A549 (cell line): Measurements from ENCODE around the gene CLDN1. TPM values are rescaled to one million over a fixed set of nuclear protein-coding genes. Genes with fewer than 3 reads are reported as not detected.

ENCODE experiments used
- ATAC-seq, 2 experiments: fragments of 200-7000 bp in 1 of 2; fragments of >200 bp in 1 of 2; cut with Nextera tagmentation in 1 of 2; cut with Tn5 transposase in 1 of 2; 3 replicates each; pipeline versions ENCODE4 v1.8.0 to v1.9.1; 2018 to 2020; ENCODE audit warnings: mild to moderate bottlenecking in 1 of 2, moderate library complexity in 1 of 2
- CTCF ChIA-PET: fragments of 300-600 bp; sonication (Branson Sonifier 250); formaldehyde crosslinking; extraction: SDS; loops from one replicate; lab custom pipeline; 2021; ENCODE audit warnings: antibody characterized with exemption, inconsistent platforms; lab: Yijun Ruan, JAX
- POLR2A ChIA-PET: fragments of 350-600 bp; formaldehyde crosslinking; extraction: SDS; loops from one replicate; lab custom pipeline; 2021; ENCODE audit warnings: antibody characterized with exemption, inconsistent platforms; lab: Yijun Ruan, JAX
- DNase-seq, 2 experiments: peaks; one replicate each; pipeline versions ENCODE4 v3.0.0 to v3.0.0-alpha.2; 2011 to 2016; ENCODE audit warnings: low read depth in 1 of 2, low spot score in 1 of 2
- FAIRE-seq: peaks from 2 replicates; lab custom pipeline; 2011; peaks lifted over from hg19 to GRCh38; lab: Jason Lieb, UNC
- H3K27ac ChIP-seq, 2 experiments: fragments of >200 bp; sonication (Bioruptor Twin); formaldehyde crosslinking; 3 replicates each; pipeline ENCODE4 v1.5.1; 2016 to 2017
- H3K4me1 ChIP-seq: fragments of >200 bp; sonication (Bioruptor Twin); formaldehyde crosslinking; 3 replicates; pipeline ENCODE4 v1.6.1; 2016
- H3K4me2 ChIP-seq: fragments of >200 bp; sonication (Bioruptor Twin); formaldehyde crosslinking; 3 replicates; pipeline ENCODE4 v1.6.1; 2016
- H3K4me3 ChIP-seq: fragments of >200 bp; sonication (Bioruptor Twin); formaldehyde crosslinking; 3 replicates; pipeline ENCODE4 v1.5.1; 2016
- H3K9me3 ChIP-seq: fragments of >200 bp; sonication (Bioruptor Twin); formaldehyde crosslinking; 3 replicates; pipeline ENCODE4 v1.6.1; 2016
- BCL3 ChIP-seq: fragments of >200 bp; sonication (Bioruptor Twin); formaldehyde crosslinking; IDR thresholded peaks from 3 replicates; pipeline ENCODE4 v1.6.1; 2016
- EP300 ChIP-seq, 2 experiments: fragments of >200 bp; sonication (Bioruptor Twin); formaldehyde crosslinking; IDR thresholded peaks; 2 replicates in 1 of 2; 3 replicates in 1 of 2; pipeline ENCODE4 v1.6.1; 2016 to 2017
- ESRRA ChIP-seq: fragments of 150-350 bp; IDR thresholded peaks from 2 replicates; pipeline ENCODE4 v1.6.1; 2014; ENCODE audit warnings: mild to moderate bottlenecking, low read length, borderline replicate concordance
- HDAC2 ChIP-seq: fragments of 200-600 bp; sonication (generic); IDR thresholded peaks from 2 replicates; pipeline ENCODE4 v1.6.1; 2016
- HEYL ChIP-seq: fragments of 250-450 bp; sonication (Bioruptor Pico); IDR thresholded peaks from 2 replicates; pipeline ENCODE4 v1.8.0; 2021; ENCODE audit warnings: mild to moderate bottlenecking, moderate library complexity
- KDM1A ChIP-seq: fragments of 200-600 bp; sonication (generic); IDR thresholded peaks from 2 replicates; pipeline ENCODE4 v1.6.1; 2016; ENCODE audit warnings: low read depth, mild to moderate bottlenecking
- MAFK ChIP-seq: fragments of 450-650 bp; IDR thresholded peaks from 2 replicates; pipeline ENCODE4 v1.6.1; 2014; ENCODE audit not compliant: partially characterized antibody
- MAX ChIP-seq: IDR thresholded peaks from 2 replicates; pipeline ENCODE4 v1.6.1; 2012
- MAZ ChIP-seq: fragments of 150-350 bp; IDR thresholded peaks from 2 replicates; pipeline ENCODE4 v1.6.1; 2014; ENCODE audit warnings: antibody characterized with exemption, low read depth, low read length, borderline replicate concordance
- MYC ChIP-seq: IDR thresholded peaks from 2 replicates; pipeline ENCODE4 v1.6.1; 2012; ENCODE audit warnings: mild to moderate bottlenecking, inconsistent platforms, low read length, improper control_type of control experiment, borderline replicate concordance
- NFE2L2 ChIP-seq: fragments of 150-350 bp; conservative IDR thresholded peaks from 2 replicates; pipeline ENCODE4 v1.6.1; 2014; ENCODE audit warnings: low read length
- POLR2AphosphoS2 ChIP-seq: conservative IDR thresholded peaks from 2 replicates; pipeline ENCODE4 v1.6.1; 2012; ENCODE audit warnings: low read length, improper control_type of control experiment, inconsistent platforms
- RARB ChIP-seq: fragments of 250-450 bp; sonication (Bioruptor Pico); IDR thresholded peaks from 2 replicates; pipeline ENCODE4 v1.8.0; 2021; ENCODE audit warnings: mild to moderate bottlenecking, moderate library complexity
- SMC3 ChIP-seq: fragments of >200 bp; sonication (Bioruptor Twin); formaldehyde crosslinking; IDR thresholded peaks from 3 replicates; pipeline ENCODE4 v1.6.1; 2018; ENCODE audit warnings: inconsistent platforms
- SREBF2 ChIP-seq: fragments of 450-650 bp; IDR thresholded peaks from 2 replicates; pipeline ENCODE4 v1.6.1; 2014; ENCODE audit warnings: mild to moderate bottlenecking, moderate library complexity
- TFCP2L1 ChIP-seq: fragments of 250-450 bp; sonication (Bioruptor Pico); IDR thresholded peaks from 2 replicates; pipeline ENCODE4 v1.5.0; 2021; ENCODE audit warnings: mild to moderate bottlenecking
- ZC3H11A ChIP-seq: fragments of 450-650 bp; IDR thresholded peaks from 2 replicates; pipeline ENCODE4 v1.6.1; 2014; ENCODE audit warnings: antibody characterized with exemption, mild to moderate bottlenecking
- ZSCAN20 ChIP-seq: fragments of 250-450 bp; sonication (Bioruptor Pico); IDR thresholded peaks from 2 replicates; pipeline ENCODE4 v1.8.0; 2022; ENCODE audit warnings: mild to moderate bottlenecking, moderate library complexity
- WGBS: methylation state at CpG from one replicate; pipeline ENCODE4 v1.1.6; 2017; ENCODE audit errors: missing lambda C conversion rate; 5-methylcytosine and 5-hydroxymethylcytosine counted together
- polyA plus RNA-seq, 4 experiments: library from polyadenylated mRNA; depleted of rRNA in 3 of 4; stranded (reverse); fragments of >200 nt; fragmentation: RNase III in 1 of 4; extraction: RNeasy Plus Mini Kit Qiagen cat#74134 plus additional on column Dnase treatment in 1 of 4; gene quantifications; 2 replicates in 3 of 4; 3 replicates in 1 of 4; pipeline ENCODE4 v1.2.3, GENCODE V29; 2011 to 2017
- TF ChIP-seq, protein P1 (sequence below): fragments of 200-600 bp; sonication (generic); IDR thresholded peaks from 2 replicates; pipeline ENCODE4 v1.6.1; 2016; ENCODE audit warnings: antibody characterized with exemption, mild to moderate bottlenecking, moderate library complexity
- TF ChIP-seq, protein P2 (sequence below): fragments of 250-450 bp; sonication (Bioruptor Pico); IDR thresholded peaks from 2 replicates; pipeline ENCODE4 v1.5.0; 2020; ENCODE audit warnings: low read depth, mild to moderate bottlenecking, moderate library complexity
- TF ChIP-seq, protein P3 (sequence below): fragments of 450-650 bp; IDR thresholded peaks from 2 replicates; pipeline ENCODE4 v1.6.1; 2014; ENCODE audit warnings: antibody characterized with exemption
- TF ChIP-seq, protein P4 (sequence below): fragments of 150-350 bp; IDR thresholded peaks from 2 replicates; pipeline ENCODE4 v1.6.1; 2014; ENCODE audit warnings: low read depth, mild to moderate bottlenecking, low read length

The CLDN1 gene
- polyA plus RNA-seq, 2 of the 4 experiments (the other 2 are of a cell fraction), result 33.7 to 142 TPM

DNA sequence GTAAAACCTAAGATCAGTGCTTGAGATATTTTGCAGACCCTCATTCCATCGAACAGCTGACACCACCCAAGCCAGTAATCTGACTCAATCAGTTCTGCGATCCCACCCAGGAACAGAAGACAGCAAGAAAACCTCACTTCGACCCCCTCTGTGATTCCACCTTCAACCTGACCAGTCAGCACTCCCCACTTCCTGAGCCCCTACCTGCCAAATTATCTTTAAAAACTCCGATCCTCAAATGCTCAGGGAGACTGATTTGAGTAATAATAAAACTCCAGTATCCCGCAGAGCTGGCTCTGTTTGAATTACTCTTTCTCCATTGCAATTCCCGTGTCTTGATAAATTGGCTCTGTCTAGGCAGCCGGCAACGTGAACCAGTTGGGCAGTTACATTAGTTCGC lies 40.0 kb upstream of the CLDN1 start (continued):
- TF ChIP-seq, protein P1, sequence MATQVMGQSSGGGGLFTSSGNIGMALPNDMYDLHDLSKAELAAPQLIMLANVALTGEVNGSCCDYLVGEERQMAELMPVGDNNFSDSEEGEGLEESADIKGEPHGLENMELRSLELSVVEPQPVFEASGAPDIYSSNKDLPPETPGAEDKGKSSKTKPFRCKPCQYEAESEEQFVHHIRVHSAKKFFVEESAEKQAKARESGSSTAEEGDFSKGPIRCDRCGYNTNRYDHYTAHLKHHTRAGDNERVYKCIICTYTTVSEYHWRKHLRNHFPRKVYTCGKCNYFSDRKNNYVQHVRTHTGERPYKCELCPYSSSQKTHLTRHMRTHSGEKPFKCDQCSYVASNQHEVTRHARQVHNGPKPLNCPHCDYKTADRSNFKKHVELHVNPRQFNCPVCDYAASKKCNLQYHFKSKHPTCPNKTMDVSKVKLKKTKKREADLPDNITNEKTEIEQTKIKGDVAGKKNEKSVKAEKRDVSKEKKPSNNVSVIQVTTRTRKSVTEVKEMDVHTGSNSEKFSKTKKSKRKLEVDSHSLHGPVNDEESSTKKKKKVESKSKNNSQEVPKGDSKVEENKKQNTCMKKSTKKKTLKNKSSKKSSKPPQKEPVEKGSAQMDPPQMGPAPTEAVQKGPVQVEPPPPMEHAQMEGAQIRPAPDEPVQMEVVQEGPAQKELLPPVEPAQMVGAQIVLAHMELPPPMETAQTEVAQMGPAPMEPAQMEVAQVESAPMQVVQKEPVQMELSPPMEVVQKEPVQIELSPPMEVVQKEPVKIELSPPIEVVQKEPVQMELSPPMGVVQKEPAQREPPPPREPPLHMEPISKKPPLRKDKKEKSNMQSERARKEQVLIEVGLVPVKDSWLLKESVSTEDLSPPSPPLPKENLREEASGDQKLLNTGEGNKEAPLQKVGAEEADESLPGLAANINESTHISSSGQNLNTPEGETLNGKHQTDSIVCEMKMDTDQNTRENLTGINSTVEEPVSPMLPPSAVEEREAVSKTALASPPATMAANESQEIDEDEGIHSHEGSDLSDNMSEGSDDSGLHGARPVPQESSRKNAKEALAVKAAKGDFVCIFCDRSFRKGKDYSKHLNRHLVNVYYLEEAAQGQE, result no peak
- TF ChIP-seq POLR2AphosphoS2, result no peak
- TF ChIP-seq SREBF2, result no peak
- TF ChIP-seq MAFK, result no peak

GRCh38 chr3:190361791-190362190 lies 39.5 kb upstream of the CLDN1 start:
- Histone ChIP-seq H3K4me3 (no peak overlapping the region), H3K27ac (no peak overlapping the region), H3K4me1 (no peaks in the 10 kb centered on the region; the same call in 2 of the 3 replicates), H3K9me3 (no peaks in the 10 kb centered on the region), H3K4me2 (no peak overlapping the region)
- ChIA-PET POLR2A (no interaction called here), CTCF (interaction anchor here (1.4 kb wide), 1 partner anchor 22 kb away, joined by 4 read pairs; no protein-coding TSS in a partner anchor)
- WGBS, result 100% methylated on average over 1 of the region's 1 CpG
- FAIRE-seq, result no peak
- TF ChIP-seq MYC (no peak), BCL3 (no peak), KDM1A (no peak), MAZ (no peak), HDAC2 (no peak), ZC3H11A (no peak), NFE2L2 (no peak), MAX (no peak), HEYL (CRISPR knock-in tag) (no peak), SMC3 (no peak), TFCP2L1 (CRISPR knock-in tag) (no peak), EP300 (IDR thresholded peaks at IDR 0.05) (no peak), RARB (CRISPR knock-in tag) (no peak), ESRRA (no peak), ZSCAN20 (CRISPR knock-in tag) (no peak)
- TF ChIP-seq, protein P2, sequence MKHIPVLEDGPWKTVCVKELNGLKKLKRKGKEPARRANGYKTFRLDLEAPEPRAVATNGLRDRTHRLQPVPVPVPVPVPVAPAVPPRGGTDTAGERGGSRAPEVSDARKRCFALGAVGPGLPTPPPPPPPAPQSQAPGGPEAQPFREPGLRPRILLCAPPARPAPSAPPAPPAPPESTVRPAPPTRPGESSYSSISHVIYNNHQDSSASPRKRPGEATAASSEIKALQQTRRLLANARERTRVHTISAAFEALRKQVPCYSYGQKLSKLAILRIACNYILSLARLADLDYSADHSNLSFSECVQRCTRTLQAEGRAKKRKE (CRISPR knock-in tag), result no peak
- TF ChIP-seq, protein P3, sequence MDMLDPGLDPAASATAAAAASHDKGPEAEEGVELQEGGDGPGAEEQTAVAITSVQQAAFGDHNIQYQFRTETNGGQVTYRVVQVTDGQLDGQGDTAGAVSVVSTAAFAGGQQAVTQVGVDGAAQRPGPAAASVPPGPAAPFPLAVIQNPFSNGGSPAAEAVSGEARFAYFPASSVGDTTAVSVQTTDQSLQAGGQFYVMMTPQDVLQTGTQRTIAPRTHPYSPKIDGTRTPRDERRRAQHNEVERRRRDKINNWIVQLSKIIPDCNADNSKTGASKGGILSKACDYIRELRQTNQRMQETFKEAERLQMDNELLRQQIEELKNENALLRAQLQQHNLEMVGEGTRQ, result no peak
- TF ChIP-seq, protein P4, sequence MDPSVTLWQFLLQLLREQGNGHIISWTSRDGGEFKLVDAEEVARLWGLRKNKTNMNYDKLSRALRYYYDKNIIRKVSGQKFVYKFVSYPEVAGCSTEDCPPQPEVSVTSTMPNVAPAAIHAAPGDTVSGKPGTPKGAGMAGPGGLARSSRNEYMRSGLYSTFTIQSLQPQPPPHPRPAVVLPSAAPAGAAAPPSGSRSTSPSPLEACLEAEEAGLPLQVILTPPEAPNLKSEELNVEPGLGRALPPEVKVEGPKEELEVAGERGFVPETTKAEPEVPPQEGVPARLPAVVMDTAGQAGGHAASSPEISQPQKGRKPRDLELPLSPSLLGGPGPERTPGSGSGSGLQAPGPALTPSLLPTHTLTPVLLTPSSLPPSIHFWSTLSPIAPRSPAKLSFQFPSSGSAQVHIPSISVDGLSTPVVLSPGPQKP, result no peak
- ATAC-seq, result no peak
- no peak for DNase-seq
